Prostate gland (tissue), 2 donors: ENCODE measurements around the gene ADGRG1. TPM values are rescaled to one million over a fixed set of nuclear protein-coding genes. Genes with fewer than 3 reads are reported as not detected.

Experiments
- DNase-seq: peaks from one replicate; pipeline ENCODE4 v3.0.0-alpha.2; 2019; ENCODE audit warnings: low spot score
- H3K27ac ChIP-seq, 2 donors: fragments of 200-600 bp; sonication (generic); 2 replicates each; pipeline ENCODE4 v1.5.1; 2017 to 2019
- H3K27me3 ChIP-seq: fragments of 200-600 bp; sonication (generic); replicated peaks from 2 replicates; pipeline ENCODE4 v1.5.1; 2019; ENCODE audit not compliant: insufficient read depth
- H3K36me3 ChIP-seq, 2 donors: fragments of 200-600 bp; sonication (generic); 1 replicate in 1 of 2; 2 replicates in 1 of 2; pipeline versions ENCODE4 v1.5.1 to v1.8.1; 2017 to 2019
- H3K4me1 ChIP-seq: fragments of 200-600 bp; sonication (generic); replicated peaks from 2 replicates; pipeline ENCODE4 v1.5.1; 2019
- H3K4me3 ChIP-seq, 2 donors: fragments of 200-600 bp; sonication (generic); 2 replicates each; pipeline ENCODE4 v1.5.1; 2017 to 2019
- H3K9me3 ChIP-seq: fragments of 200-600 bp; sonication (generic); 2 replicates; pipeline ENCODE4 v1.5.1; 2017
- POLR2A ChIP-seq: fragments of 450-650 bp; IDR thresholded peaks from one replicate; pipeline ENCODE4 v1.6.1; 2016; ENCODE audit warnings: antibody characterized with exemption, mild to moderate bottlenecking
- POLR2AphosphoS5 ChIP-seq: sonication (generic); formaldehyde crosslinking; IDR thresholded peaks from one replicate; pipeline ENCODE4 v1.6.1; 2017; ENCODE audit warnings: antibody characterized with exemption
- WGBS: methylation state at CpG from one replicate; pipeline ENCODE4 v1.1.5; 2018; 5-methylcytosine and 5-hydroxymethylcytosine counted together
- intact Hi-C: fragments of 100-400 bp; cut with DNase I; formaldehyde crosslinking; loops from one replicate; pipeline ENCODE4 v1.14.2; 2022
- total RNA-seq, 2 donors: library from RNA; depleted of rRNA; stranded (reverse); fragments of >200 nt; gene quantifications; one replicate each; pipeline ENCODE4 v1.1.0, GENCODE V29; 2016
- TF ChIP-seq, protein P1 (sequence below), 4 experiments: fragments of 200-600 bp in 2 of 4; fragments of 450-650 bp in 2 of 4; sonication (generic) in 2 of 4; IDR thresholded peaks; 1 replicate in 3 of 4; 2 replicates in 1 of 4; pipeline ENCODE4 v1.5.1; 2016 to 2019; ENCODE audit warnings: antibody characterized with exemption in 4 of 4, mild to moderate bottlenecking in 2 of 4, moderate library complexity in 2 of 4

ADGRG1 gene
- total RNA-seq, 2 donors from 2014 or later = 78.5 to 347 TPM

DNA sequence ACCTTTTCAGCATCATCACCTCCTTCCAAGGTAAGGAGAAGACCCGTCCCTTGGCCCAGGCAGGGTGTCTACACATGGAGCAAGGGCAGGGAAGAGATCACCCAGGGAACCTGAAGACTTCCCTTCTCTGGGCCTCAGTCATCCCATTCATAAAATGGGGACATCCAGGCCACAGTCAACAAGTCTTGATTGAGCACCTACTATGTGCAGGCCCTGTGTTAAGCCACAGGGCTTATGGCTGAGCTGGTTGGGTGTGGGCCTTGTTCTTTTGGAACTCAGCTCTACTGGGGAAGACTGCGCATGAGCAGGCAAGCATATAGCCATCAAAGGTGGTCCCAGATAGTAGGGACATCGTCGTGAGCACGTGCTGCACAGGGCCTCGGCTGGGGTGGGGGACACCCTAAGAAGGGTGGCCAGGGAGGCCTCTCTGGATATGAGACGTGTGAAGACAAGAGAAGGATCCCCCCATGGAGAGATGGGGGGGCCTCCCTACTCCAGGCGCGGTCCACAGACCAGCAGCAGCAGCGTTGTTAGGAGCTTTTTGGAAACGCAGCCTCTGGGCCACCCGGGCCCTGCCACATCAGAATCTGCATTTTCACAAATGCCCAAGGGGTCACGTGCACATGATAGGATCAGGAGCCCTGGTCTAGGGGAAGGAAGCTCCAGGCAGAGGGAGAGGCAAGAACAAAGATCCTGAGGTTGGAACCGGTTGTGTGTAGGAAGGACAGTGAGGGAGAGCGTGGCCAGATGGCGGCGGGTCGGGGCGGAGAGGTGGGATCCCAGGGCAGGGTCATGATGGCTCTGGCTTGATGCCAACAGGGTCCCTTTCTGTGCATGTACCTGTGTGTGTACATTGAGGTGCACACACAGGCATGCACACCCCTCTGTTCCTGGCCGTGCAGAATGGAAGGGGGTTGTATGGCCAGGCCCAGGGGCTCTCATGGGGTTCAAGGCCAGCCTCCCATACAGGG is 33.8 kb downstream of the ADGRG1 start:
- DNase-seq = no peak
- H3K36me3 ChIP-seq = peaks cover 0 to 1% of the 10 kb centered on the region in 2 donors
- TF ChIP-seq, protein P1, sequence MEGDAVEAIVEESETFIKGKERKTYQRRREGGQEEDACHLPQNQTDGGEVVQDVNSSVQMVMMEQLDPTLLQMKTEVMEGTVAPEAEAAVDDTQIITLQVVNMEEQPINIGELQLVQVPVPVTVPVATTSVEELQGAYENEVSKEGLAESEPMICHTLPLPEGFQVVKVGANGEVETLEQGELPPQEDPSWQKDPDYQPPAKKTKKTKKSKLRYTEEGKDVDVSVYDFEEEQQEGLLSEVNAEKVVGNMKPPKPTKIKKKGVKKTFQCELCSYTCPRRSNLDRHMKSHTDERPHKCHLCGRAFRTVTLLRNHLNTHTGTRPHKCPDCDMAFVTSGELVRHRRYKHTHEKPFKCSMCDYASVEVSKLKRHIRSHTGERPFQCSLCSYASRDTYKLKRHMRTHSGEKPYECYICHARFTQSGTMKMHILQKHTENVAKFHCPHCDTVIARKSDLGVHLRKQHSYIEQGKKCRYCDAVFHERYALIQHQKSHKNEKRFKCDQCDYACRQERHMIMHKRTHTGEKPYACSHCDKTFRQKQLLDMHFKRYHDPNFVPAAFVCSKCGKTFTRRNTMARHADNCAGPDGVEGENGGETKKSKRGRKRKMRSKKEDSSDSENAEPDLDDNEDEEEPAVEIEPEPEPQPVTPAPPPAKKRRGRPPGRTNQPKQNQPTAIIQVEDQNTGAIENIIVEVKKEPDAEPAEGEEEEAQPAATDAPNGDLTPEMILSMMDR (IDR thresholded peaks at IDR 0.05) = no peak
- TF ChIP-seq POLR2A (no peak), POLR2AphosphoS5 (no peak)
- H3K9me3 ChIP-seq = no peaks in the 10 kb centered on the region
- no peak overlapping the region for H3K27ac ChIP-seq
- WGBS = 85% methylated on average over 20 of the region's 20 CpGs
- intact Hi-C loops = no loop called here
- no peaks in the 10 kb centered on the region for H3K4me1 ChIP-seq
- no peaks in the 10 kb centered on the region for H3K27me3 ChIP-seq
- no peak overlapping the region for H3K4me3 ChIP-seq

DNA sequence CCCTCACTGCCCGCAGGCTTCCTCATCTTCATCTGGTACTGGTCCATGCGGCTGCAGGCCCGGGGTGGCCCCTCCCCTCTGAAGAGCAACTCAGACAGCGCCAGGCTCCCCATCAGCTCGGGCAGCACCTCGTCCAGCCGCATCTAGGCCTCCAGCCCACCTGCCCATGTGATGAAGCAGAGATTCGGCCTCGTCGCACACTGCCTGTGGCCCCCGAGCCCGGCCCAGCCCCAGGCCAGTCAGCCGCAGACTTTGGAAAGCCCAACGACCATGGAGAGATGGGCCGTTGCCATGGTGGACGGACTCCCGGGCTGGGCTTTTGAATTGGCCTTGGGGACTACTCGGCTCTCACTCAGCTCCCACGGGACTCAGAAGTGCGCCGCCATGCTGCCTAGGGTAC is 35.0 kb downstream of the ADGRG1 start:
- Histone ChIP-seq H3K27ac (no peak overlapping the region), H3K9me3 (no peaks in the 10 kb centered on the region), H3K4me3 (no peak overlapping the region), H3K27me3 (no peaks in the 10 kb centered on the region), H3K4me1 (no peaks in the 10 kb centered on the region), H3K36me3 (no peaks in the 10 kb centered on the region)
- intact Hi-C loops = no loop called here
- TF ChIP-seq, protein P1 (IDR thresholded peaks at IDR 0.05) = no peak
- TF ChIP-seq POLR2AphosphoS5 = no peak
- TF ChIP-seq POLR2A = no peak
- DNase-seq = no peak
- WGBS = 85% methylated on average over 21 of the region's 21 CpGs

DNA sequence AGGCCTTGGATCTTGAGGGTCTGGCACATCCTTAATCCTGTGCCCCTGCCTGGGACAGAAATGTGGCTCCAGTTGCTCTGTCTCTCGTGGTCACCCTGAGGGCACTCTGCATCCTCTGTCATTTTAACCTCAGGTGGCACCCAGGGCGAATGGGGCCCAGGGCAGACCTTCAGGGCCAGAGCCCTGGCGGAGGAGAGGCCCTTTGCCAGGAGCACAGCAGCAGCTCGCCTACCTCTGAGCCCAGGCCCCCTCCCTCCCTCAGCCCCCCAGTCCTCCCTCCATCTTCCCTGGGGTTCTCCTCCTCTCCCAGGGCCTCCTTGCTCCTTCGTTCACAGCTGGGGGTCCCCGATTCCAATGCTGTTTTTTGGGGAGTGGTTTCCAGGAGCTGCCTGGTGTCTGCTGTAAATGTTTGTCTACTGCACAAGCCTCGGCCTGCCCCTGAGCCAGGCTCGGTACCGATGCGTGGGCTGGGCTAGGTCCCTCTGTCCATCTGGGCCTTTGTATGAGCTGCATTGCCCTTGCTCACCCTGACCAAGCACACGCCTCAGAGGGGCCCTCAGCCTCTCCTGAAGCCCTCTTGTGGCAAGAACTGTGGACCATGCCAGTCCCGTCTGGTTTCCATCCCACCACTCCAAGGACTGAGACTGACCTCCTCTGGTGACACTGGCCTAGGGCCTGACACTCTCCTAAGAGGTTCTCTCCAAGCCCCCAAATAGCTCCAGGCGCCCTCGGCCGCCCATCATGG is 35.7 kb downstream of the ADGRG1 start:
- Histone ChIP-seq H3K36me3 (no peaks in the 10 kb centered on the region), H3K27ac (no peak overlapping the region), H3K4me3 (no peak overlapping the region), H3K9me3 (no peaks in the 10 kb centered on the region), H3K27me3 (no peaks in the 10 kb centered on the region), H3K4me1 (no peaks in the 10 kb centered on the region)
- WGBS = 79% methylated on average over 15 of the region's 15 CpGs
- TF ChIP-seq POLR2A = no peak
- no peak for TF ChIP-seq POLR2AphosphoS5
- TF ChIP-seq, protein P1 (IDR thresholded peaks at IDR 0.05) = no peak
- intact Hi-C loops = no loop called here
- DNase-seq = no peak

DNA sequence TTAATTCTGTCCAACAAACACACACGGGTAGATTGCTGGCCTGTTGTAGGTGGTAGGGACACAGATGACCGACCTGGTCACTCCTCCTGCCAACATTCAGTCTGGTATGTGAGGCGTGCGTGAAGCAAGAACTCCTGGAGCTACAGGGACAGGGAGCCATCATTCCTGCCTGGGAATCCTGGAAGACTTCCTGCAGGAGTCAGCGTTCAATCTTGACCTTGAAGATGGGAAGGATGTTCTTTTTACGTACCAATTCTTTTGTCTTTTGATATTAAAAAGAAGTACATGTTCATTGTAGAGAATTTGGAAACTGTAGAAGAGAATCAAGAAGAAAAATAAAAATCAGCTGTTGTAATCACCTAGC is 36.2 kb downstream of the ADGRG1 start:
- Histone ChIP-seq H3K4me3 (no peak overlapping the region), H3K27me3 (no peaks in the 10 kb centered on the region), H3K9me3 (no peaks in the 10 kb centered on the region), H3K27ac (no peak overlapping the region), H3K36me3 (no peaks in the 10 kb centered on the region), H3K4me1 (no peaks in the 10 kb centered on the region)
- no peak for TF ChIP-seq POLR2A
- 82% methylated on average over 6 of the region's 6 CpGs for WGBS
- intact Hi-C loops = no loop called here
- DNase-seq = no peak

DNA sequence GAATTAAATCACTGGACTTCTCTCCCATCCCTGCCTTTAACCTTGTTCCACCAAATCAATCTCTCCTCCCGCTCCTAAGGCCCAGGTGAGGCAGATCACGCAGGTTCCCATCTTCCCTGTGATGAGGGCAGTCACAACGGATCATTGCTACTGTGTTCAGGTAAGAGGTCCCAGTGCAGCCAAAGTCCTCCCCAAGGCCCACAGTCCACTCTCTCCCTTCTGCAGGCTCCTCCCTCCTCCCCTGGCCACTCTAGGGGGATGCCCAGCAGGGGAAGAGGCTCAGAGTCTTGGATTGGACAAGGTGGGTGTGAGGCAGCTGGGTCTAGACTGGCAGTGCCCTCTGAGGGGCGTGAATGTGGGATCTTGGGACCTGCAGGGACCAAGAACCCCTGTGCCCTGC is 37.1 kb downstream of the ADGRG1 start:
- Histone ChIP-seq H3K4me1 (no peaks in the 10 kb centered on the region), H3K27me3 (no peaks in the 10 kb centered on the region), H3K36me3 (no peaks in the 10 kb centered on the region), H3K9me3 (no peaks in the 10 kb centered on the region), H3K27ac (no peak overlapping the region), H3K4me3 (no peak overlapping the region)
- DNase-seq = no peak
- WGBS = 89% methylated on average over 4 of the region's 4 CpGs
- TF ChIP-seq POLR2A (no peak), POLR2AphosphoS5 (no peak)
- TF ChIP-seq, protein P1 (IDR thresholded peaks at IDR 0.05) = no peak
- intact Hi-C loops = no loop called here
